GM21723 (cell line): ENCODE data around the gene IFITM2.
"Not testable (repeated sequence)": the region's sequence is repeated elsewhere in the genome, so short reads cannot be mapped to it uniquely, and the experiment has no call there.

Experiments
- ATAC-seq: cut with Tn5 transposase; IDR thresholded peaks from one replicate; pipeline ENCODE4 v1.9.1; 2021; ENCODE audit warnings: mild to moderate bottlenecking, moderate library complexity; ENCODE audit not compliant: unreplicated experiment

Gene IFITM2

GRCh38 chr11:337711-338110 is 30.1 kb downstream of the IFITM2 start:
- ATAC-seq, result no peak

GRCh38 chr11:339963-340362 is 32.3 kb downstream of the IFITM2 start:
- ATAC-seq, result no peak

GRCh38 chr11:340539-341512 is 33.2 kb downstream of the IFITM2 start:
- no peak for ATAC-seq

GRCh38 chr11:342328-342727 is 34.7 kb downstream of the IFITM2 start:
- ATAC-seq, result no peak

- no peak for ATAC-seq
These were observed 37.4 kb downstream of the IFITM2 start for GRCh38 chr11:344836-345578.

- ATAC-seq, result no peak
These were observed 38.9 kb downstream of the IFITM2 start for GRCh38 chr11:346529-346928.

GRCh38 chr11:349270-349954 is 41.8 kb downstream of the IFITM2 start:
- not testable (repeated sequence) for ATAC-seq

- ATAC-seq, result not testable (repeated sequence)
These were observed 42.6 kb downstream of the IFITM2 start for GRCh38 chr11:350033-350722.

- ATAC-seq, result no peak
These were observed 43.2 kb downstream of the IFITM2 start for GRCh38 chr11:350723-351255.

- ATAC-seq, result no peak
These were observed 43.8 kb downstream of the IFITM2 start for GRCh38 chr11:351411-351810.

GRCh38 chr11:352456-353031 is 44.9 kb downstream of the IFITM2 start:
- no peak for ATAC-seq

GRCh38 chr11:353179-353873 is 45.7 kb downstream of the IFITM2 start:
- no peak for ATAC-seq

GRCh38 chr11:355581-356458 is 48.2 kb downstream of the IFITM2 start:
- ATAC-seq, result peak; percentile 56

- ATAC-seq, result no peak
These were observed 49.0 kb downstream of the IFITM2 start for GRCh38 chr11:356610-357009.

- ATAC-seq, result no peak
These were observed 50.0 kb downstream of the IFITM2 start for GRCh38 chr11:357582-357981.

- ATAC-seq, result no peak
These were observed 50.6 kb downstream of the IFITM2 start for GRCh38 chr11:358129-358800.
